CD4-positive, alpha-beta T cell treated with Interleukin-15 for 1 hour (primary cell): ENCODE measurements around the gene SMG9.
A peak's percentile ranks its signal among the peaks of the same experiment; 100 is the strongest.

Source experiments
- DNase-seq: peaks from one replicate; pipeline ENCODE4 v3.0.0-alpha.2; 2020

The SMG9 gene

GRCh38 chr19:43752287-43752875 is 2.4 kb downstream of the SMG9 start:
- DNase-seq, result no peak

GRCh38 chr19:43751466-43752220 is 3.1 kb downstream of the SMG9 start:
- DNase-seq, result no peak

GRCh38 chr19:43749898-43750297 is 4.9 kb downstream of the SMG9 start:
- no peak for DNase-seq

GRCh38 chr19:43749152-43749551 is 5.6 kb downstream of the SMG9 start:
- no peak for DNase-seq

- no peak for DNase-seq
Measured at GRCh38 chr19:43748685-43749084, 6.1 kb downstream of the SMG9 start.

GRCh38 chr19:43748205-43748594 is 6.6 kb downstream of the SMG9 start:
- no peak for DNase-seq

- no peak for DNase-seq
Measured at GRCh38 chr19:43747557-43748204, 7.1 kb downstream of the SMG9 start.

- DNase-seq, result no peak
Measured at GRCh38 chr19:43743059-43743458, 11.7 kb downstream of the SMG9 start.

GRCh38 chr19:43741075-43741825 is 13.5 kb downstream of the SMG9 start:
- DNase-seq, result no peak

- DNase-seq, result no peak
Measured at GRCh38 chr19:43739439-43740235, 15.1 kb downstream of the SMG9 start.

- DNase-seq, result no peak
Measured at GRCh38 chr19:43738780-43739211, 16.0 kb downstream of the SMG9 start.

- no peak for DNase-seq
Measured at GRCh38 chr19:43735957-43736356, 18.8 kb downstream of the SMG9 start.

- no peak for DNase-seq
Measured at GRCh38 chr19:43735013-43735412, 19.7 kb downstream of the SMG9 start.

- DNase-seq, result no peak
Measured at GRCh38 chr19:43731846-43732245, 22.9 kb downstream of the SMG9 start.

- no peak for DNase-seq
Measured at GRCh38 chr19:43731346-43731745, 23.4 kb downstream of the SMG9 start.

GRCh38 chr19:43729919-43730318 is 24.8 kb downstream of the SMG9 start:
- DNase-seq, result no peak

- no peak for DNase-seq
Measured at GRCh38 chr19:43727593-43727853, 27.2 kb downstream of the SMG9 start.

- no peak for DNase-seq
Measured at GRCh38 chr19:43726736-43727592, 27.8 kb downstream of the SMG9 start.

- DNase-seq, result peak; percentile 33
Measured at GRCh38 chr19:43725468-43725867, 29.3 kb downstream of the SMG9 start.

GRCh38 chr19:43724896-43725295 is 29.9 kb downstream of the SMG9 start:
- DNase-seq, result no peak

- no peak for DNase-seq
Measured at GRCh38 chr19:43723588-43723987, 31.2 kb downstream of the SMG9 start.

GRCh38 chr19:43721469-43722048 is 33.2 kb downstream of the SMG9 start:
- DNase-seq, result no peak
